B cell (primary cell): ENCODE data around the gene RABAC1.

Experiments
- CTCF ChIP-seq: fragments of 200-600 bp; IDR thresholded peaks from one replicate; pipeline ENCODE4 v1.8.0; 2022; ENCODE audit warnings: antibody characterized with exemption, mild to moderate bottlenecking
- EZH2 ChIP-seq: IDR thresholded peaks from 2 replicates; pipeline ENCODE4 v1.6.1; 2012; ENCODE audit warnings: borderline replicate concordance, low read depth, mild to moderate bottlenecking, moderate library complexity, low read length; ENCODE audit not compliant: insufficient read depth, poor library complexity, severe bottlenecking

- TF ChIP-seq CTCF = no peak
- no peak for TF ChIP-seq EZH2
Measured at GRCh38 chr19:41967054-41967783, 8.1 kb upstream of the RABAC1 start.
